Ammon's horn (tissue), 1 donor: Measurements from ENCODE around the gene CDIPT.

Source experiments
- DNase-seq: peaks from one replicate; pipeline ENCODE4 v3.0.0-alpha.2; 2016; ENCODE audit warnings: low spot score

Gene CDIPT

DNA sequence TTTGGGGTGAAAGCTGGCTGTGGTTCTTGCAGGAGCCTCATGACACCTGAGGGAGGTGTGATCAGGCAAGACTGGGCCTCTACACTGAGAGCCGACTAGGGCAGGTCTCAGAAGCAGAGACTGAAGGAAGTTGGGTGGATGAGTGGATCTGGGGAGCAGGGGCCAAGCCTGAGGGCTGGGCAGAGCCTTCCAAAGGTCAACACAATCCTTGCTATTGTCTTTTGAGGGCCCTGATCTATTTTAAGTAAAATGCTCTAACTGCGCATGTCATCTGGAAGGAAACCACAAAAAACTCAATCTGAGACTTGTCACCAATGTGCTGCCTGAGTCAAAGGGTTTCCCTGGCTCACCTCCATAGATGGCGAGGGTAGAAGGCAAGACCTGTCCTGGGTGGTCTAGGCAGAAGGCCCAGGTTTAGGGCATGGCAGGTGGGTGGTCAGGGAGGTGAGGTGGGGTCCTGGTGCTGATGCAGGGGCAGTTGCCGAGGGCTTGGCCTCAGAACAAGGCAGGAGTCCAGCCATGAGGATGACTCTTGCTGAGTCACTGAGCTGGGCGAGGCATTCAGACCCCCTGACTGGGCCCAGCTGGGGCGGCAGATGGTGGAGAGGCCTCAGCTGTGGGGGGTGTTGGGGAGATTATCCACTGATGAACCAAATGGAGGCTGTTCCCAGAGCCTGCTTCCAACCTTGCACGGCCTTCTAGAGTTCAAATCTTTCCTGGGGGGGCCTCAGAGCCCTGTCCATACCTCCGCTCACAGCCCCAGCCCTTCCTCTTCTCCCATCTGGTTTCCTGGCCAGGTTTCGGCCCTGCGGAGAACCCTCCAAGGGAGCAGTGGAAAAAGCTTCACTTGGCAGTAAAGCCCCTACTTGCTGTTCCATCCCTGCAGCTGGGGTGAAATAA, 37.6 kb downstream of the CDIPT start:
- no peak for DNase-seq

- DNase-seq, result no peak
Measured at GRCh38 chr16:29824589-29825144, 38.4 kb downstream of the CDIPT start.

GRCh38 chr16:29821643-29822115, 41.3 kb downstream of the CDIPT start:
- no peak for DNase-seq

DNA sequence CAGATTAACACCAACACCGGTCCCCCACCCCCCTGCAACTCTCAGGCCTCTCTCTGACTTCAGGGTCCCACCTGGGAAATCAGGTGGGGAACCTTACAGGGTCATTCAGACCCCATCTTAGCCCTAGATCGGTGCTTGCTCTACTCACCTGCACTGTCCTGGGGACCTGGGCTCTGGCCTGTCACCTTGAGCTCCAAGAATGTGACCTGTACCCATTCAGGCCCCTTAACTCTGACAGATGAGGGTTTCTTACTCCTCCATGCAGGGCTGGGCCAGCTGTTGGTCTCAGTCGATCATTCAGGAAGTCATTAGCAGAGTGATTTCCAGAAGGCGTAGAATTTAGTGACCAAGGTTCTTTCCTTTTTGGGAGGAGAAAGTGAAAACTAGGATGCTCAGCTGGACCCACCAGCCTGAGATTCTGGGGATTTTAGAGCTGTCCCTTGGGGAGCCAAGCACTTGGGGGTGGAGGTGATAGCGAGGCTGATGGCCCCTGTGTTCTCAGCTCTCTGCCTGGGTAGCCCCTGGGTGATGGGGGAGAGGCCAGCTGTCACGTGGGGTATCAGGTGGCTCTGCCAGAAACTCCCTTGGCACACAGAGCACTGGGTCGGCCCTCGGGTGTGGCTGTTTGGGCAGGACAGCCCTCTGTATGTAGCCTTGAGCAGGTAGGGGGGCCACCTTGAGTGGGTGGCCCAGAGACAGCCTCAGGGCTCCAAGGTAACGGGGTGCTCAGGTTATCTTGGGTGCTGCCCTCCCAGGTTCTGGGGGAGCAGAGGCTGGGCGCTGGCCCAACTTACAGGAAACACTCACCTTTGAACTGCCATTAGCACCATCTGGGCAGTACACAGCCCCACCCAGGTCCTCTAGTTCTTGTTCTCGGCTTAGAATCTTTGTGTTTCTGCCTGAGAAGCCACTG, 42.0 kb downstream of the CDIPT start:
- DNase-seq, result no peak

DNA sequence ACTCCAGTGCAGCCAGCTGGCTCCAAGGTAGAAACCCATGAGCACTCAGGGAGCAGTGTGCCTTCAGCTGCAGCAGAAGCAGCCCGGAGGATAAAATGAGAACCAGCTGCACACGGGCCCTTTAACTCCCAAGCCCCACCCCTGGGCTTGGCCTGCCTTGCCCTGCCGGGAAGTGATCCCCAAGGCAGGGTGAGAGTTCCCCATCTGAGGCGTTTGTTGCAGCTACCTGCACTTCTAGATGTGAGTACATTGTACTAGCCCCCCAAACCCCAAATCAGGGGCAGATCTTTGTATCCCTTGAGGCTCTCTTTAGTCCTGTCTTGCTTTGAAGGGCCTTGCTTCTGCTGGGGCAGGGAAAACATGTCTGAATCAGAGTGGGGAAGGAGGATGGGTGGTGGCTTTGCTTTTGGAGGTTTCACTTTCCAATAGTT, 42.7 kb downstream of the CDIPT start, which contains the start of gene MVP:
Gene MVP, plus strand, starts transcription at position 192 of the 431 bp plus-strand sequence. CDS start 10,088 bp downstream, outside the sequence.
- DNase-seq, result peak; percentile 61

DNA sequence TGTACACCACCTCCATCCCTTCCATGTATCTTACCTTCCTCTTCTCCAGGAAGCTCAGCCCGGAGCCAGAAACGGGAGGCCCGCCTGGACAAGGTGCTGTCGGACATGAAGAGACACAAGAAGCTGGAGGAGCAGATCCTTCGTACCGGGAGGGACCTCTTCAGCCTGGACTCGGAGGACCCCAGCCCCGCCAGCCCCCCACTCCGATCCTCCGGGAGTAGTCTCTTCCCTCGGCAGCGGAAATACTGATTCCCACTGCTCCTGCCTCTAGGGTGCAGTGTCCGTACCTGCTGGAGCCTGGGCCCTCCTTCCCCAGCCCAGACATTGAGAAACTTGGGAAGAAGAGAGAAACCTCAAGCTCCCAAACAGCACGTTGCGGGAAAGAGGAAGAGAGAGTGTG, 43.5 kb downstream of the CDIPT start:
- no peak for DNase-seq

GRCh38 chr16:29818082-29818481, 44.9 kb downstream of the CDIPT start:
- DNase-seq, result no peak

GRCh38 chr16:29816694-29817441, 46.2 kb downstream of the CDIPT start:
- no peak for DNase-seq

- peak; percentile 99 for DNase-seq
Measured at GRCh38 chr16:29815793-29816693, 47.0 kb downstream of the CDIPT start, which contains the start of gene PAGR1. Gene PAGR1, plus strand, starts transcription at chr16:29816152. Its CDS starts 374 bp downstream, at chr16:29816526.

DNA sequence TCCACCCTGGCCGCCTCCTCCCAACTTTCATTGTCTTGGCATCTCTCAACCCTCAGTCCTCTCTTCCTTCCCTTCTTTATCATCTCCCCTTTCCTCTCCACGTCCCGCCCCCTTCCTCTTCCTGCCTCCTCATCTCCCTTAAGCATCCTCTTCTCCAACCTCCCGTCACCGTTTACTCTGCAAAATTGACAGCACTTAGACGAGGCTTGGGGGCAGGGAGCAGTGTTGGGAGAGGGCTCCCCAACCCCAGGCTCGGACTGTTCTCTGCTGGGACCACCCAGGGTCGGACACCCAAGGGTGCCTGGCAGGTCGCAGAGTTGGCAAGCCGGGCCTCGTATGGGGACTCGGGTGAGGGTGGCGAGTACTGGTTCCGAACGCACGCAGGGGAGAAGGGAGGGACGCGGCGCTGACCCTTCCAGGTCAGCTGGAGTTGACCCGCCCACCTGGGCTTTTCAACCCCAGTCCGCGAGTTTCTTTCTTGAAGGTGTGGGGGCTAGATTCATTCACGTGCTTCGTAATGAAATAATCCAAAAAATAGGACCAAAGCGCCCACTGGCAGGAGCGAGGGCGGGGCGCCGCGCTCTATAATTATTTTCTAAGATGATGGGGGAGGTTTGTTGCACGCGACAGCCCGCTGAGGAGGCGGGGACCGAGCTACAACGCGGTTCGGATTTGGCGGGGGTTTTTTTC, 47.8 kb downstream of the CDIPT start:
- DNase-seq, result no peak

GRCh38 chr16:29814592-29814991, 48.4 kb downstream of the CDIPT start:
- DNase-seq, result no peak

DNA sequence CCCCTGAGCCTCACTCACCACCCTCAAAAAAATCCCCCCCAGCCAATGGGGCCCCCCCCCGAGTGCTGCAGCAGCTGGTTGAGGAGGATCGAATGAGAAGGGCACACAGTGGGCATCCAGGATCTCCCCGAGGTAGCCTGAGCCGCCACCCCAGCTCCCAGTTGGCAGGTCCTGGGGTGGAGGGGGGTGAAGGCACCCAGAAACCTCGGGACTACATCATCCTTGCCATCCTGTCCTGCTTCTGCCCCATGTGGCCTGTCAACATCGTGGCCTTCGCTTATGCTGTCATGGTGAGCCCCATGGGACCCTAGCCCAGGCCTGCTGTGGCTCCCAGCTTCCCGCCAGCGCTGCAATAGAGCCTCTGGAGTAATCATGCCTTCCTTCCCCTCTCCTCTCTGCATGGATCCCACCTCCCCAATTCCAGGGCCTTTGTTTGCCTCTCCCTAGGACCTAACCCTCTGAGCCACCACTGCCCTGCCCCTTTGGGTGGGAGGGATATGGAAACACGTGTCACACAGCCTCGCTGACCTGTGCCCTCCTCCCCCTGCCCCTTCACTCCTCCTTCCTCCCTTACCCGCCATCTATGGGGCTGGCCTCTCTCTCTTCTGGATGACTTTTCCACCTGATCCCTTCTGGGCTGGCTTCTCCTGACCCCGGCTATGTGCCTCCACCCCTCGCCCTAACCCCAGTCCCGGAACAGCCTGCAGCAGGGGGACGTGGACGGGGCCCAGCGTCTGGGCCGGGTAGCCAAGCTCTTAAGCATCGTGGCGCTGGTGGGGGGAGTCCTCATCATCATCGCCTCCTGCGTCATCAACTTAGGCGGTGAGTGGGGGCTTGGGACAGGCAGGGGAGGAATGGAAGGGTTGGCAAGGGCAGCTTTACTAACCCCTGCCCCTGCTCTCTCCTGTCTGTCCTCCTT, 49.1 kb downstream of the CDIPT start:
- no peak for DNase-seq

DNA sequence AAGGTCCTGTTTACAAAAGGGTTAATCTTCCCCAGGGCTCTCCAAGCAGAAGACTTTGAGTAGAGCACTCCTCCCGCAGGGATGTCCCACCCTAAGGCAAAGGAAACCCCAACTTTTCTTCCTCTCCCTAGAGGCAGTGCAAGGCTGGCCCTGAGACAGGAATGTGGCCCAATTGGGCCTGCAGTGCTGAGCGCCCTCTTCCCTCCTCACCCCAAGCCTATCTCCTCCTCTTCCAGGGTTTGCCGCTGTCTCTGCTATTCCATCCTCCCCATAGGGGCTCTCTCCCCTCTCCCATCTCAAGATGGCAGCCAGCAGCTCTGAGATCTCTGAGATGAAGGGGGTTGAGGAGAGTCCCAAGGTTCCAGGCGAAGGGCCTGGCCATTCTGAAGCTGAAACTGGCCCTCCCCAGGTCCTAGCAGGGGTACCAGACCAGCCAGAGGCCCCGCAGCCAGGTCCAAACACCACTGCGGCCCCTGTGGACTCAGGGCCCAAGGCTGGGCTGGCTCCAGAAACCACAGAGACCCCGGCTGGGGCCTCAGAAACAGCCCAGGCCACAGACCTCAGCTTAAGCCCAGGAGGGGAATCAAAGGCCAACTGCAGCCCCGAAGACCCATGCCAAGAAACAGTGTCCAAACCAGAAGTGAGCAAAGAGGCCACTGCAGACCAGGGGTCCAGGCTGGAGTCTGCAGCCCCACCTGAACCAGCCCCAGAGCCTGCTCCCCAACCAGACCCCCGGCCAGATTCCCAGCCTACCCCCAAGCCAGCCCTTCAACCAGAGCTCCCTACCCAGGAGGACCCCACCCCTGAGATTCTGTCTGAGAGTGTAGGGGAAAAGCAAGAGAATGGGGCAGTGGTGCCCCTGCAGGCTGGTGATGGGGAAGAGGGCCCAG, 50.0 kb downstream of the CDIPT start:
- DNase-seq, result no peak

DNA sequence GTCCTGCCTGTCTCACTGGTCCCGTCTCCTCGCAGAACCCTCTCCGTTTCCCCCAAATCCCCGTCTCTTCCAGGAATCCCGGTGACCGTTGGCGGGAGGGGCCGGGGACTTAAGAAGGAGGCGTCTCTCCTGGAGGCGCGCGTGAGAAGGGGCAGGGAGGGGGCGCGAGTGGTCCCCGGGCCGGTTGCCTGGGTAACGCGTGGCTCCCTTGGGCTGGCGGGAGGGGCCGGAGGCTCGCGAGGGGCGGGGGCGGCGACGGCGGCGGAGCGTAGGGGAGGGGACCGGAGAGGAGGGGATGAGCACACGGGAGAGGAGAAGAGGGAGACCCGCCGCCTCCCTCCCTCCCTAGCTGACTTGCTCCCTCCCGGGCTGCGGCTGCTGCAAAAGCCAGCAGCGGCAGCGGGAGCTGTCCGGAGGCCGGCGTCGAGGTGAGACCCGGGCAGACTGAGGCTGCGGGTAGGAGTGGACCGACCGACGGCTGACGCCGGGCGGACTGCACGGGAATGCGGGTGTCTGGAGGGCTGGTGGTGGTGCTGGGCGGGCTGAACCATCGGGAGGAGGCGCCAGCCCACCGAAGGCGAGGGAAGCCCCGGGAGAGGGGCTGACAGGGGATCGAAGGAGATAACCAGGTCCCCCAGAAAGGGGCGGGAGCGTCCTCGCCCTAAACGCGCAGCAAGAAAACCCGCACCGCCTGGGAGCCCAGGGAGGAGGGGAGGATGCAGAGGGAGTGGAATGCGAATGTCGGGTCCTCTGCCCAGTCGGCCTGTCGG, 50.9 kb downstream of the CDIPT start, which contains the start of gene PRRT2:
Gene PRRT2, plus strand, starts transcription at position 298 of the 770 bp plus-strand sequence. CDS start 862 bp downstream, outside the sequence.
- DNase-seq, result peak; percentile 82

GRCh38 chr16:29811170-29811895, 51.7 kb downstream of the CDIPT start:
- DNase-seq, result peak; percentile 98

GRCh38 chr16:29810699-29811169, 52.3 kb downstream of the CDIPT start:
- DNase-seq, result no peak
